GM20000 (cell line): ENCODE data around the gene PTPRH.

Experiments used
- DNase-seq: peaks from one replicate; pipeline ENCODE4 v3.0.0; 2012; ENCODE audit warnings: low spot score
- CTCF ChIP-seq: IDR thresholded peaks from 2 replicates; pipeline ENCODE4 v1.5.1; 2012; ENCODE audit warnings: mild to moderate bottlenecking, control low read depth; ENCODE audit errors: extremely low read depth, missing control alignments

The PTPRH gene

GRCh38 chr19:55242517-55242916 is 33.2 kb upstream of the PTPRH start:
- TF ChIP-seq CTCF = no peak
- no peak for DNase-seq

GRCh38 chr19:55241935-55242464 is 32.7 kb upstream of the PTPRH start:
- DNase-seq = no peak
- no peak for TF ChIP-seq CTCF

GRCh38 chr19:55241143-55241934 is 32.0 kb upstream of the PTPRH start:
- DNase-seq = no peak
- TF ChIP-seq CTCF = no peak

GRCh38 chr19:55240713-55241020 is 31.4 kb upstream of the PTPRH start:
- no peak for TF ChIP-seq CTCF
- DNase-seq = no peak

- DNase-seq = no peak
- TF ChIP-seq CTCF = no peak
These were observed 29.7 kb upstream of the PTPRH start for GRCh38 chr19:55239004-55239403.

GRCh38 chr19:55238030-55238429 is 28.7 kb upstream of the PTPRH start:
- no peak for DNase-seq
- TF ChIP-seq CTCF = no peak

GRCh38 chr19:55232986-55233385 is 23.7 kb upstream of the PTPRH start:
- DNase-seq = no peak
- no peak for TF ChIP-seq CTCF
